Prostate gland (tissue), 2 donors: ENCODE results near the gene STAG2.

Experiments used
- POLR2A ChIP-seq: fragments of 450-650 bp; IDR thresholded peaks from one replicate; pipeline ENCODE4 v1.6.1; 2016; ENCODE audit warnings: antibody characterized with exemption, mild to moderate bottlenecking
- TF ChIP-seq, protein P1 (sequence below), 4 experiments: fragments of 200-600 bp in 2 of 4; fragments of 450-650 bp in 2 of 4; sonication (generic) in 2 of 4; IDR thresholded peaks; 1 replicate in 3 of 4; 2 replicates in 1 of 4; pipeline ENCODE4 v1.5.1; 2016 to 2019; ENCODE audit warnings: antibody characterized with exemption in 4 of 4, mild to moderate bottlenecking in 2 of 4, moderate library complexity in 2 of 4

- TF ChIP-seq, protein P1, sequence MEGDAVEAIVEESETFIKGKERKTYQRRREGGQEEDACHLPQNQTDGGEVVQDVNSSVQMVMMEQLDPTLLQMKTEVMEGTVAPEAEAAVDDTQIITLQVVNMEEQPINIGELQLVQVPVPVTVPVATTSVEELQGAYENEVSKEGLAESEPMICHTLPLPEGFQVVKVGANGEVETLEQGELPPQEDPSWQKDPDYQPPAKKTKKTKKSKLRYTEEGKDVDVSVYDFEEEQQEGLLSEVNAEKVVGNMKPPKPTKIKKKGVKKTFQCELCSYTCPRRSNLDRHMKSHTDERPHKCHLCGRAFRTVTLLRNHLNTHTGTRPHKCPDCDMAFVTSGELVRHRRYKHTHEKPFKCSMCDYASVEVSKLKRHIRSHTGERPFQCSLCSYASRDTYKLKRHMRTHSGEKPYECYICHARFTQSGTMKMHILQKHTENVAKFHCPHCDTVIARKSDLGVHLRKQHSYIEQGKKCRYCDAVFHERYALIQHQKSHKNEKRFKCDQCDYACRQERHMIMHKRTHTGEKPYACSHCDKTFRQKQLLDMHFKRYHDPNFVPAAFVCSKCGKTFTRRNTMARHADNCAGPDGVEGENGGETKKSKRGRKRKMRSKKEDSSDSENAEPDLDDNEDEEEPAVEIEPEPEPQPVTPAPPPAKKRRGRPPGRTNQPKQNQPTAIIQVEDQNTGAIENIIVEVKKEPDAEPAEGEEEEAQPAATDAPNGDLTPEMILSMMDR (IDR thresholded peaks at IDR 0.05): no peak
- TF ChIP-seq POLR2A: no peak
These were observed 155.8 kb downstream of the STAG2 start for GRCh38 chrX:124117325-124117724.
